ENCODE results near the gene SMYD3.

DNA sequence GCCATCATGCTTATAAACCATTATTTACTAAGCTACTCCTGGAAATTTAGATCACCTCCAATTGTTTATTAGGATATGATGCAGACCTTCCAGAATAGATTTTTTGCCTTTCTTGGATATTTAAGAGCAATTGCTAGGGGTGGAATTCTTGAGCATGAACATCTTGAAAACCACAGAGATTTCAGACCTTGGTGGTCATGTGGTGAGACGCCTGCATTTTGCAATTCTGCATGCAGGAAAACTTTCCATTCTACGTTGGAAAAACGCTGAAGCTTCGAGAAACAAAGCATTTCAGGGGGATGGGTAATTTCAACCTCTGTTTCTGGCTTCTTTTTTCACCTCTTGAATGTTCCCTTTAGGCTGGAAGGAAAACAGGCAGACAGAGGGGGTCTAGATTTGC, 756.0 kb downstream of the SMYD3 start:
- TF ChIP-seq, protein P1, sequence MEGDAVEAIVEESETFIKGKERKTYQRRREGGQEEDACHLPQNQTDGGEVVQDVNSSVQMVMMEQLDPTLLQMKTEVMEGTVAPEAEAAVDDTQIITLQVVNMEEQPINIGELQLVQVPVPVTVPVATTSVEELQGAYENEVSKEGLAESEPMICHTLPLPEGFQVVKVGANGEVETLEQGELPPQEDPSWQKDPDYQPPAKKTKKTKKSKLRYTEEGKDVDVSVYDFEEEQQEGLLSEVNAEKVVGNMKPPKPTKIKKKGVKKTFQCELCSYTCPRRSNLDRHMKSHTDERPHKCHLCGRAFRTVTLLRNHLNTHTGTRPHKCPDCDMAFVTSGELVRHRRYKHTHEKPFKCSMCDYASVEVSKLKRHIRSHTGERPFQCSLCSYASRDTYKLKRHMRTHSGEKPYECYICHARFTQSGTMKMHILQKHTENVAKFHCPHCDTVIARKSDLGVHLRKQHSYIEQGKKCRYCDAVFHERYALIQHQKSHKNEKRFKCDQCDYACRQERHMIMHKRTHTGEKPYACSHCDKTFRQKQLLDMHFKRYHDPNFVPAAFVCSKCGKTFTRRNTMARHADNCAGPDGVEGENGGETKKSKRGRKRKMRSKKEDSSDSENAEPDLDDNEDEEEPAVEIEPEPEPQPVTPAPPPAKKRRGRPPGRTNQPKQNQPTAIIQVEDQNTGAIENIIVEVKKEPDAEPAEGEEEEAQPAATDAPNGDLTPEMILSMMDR (IDR thresholded peaks at IDR 0.05), result no peak
- TF ChIP-seq POLR2AphosphoS5 (IDR thresholded peaks at IDR 0.05; ENCODE audit: low read depth, low read length) (no peak), SIN3A (IDR thresholded peaks at IDR 0.05; ENCODE audit: borderline replicate concordance, insufficient read depth, low read depth, low read length) (no peak)

Data from Panc1 (cell line).